ENCODE measurements around the gene ANKMY1. TPM values are rescaled to one million over a fixed set of nuclear protein-coding genes. Genes with fewer than 3 reads are reported as not detected.

The ANKMY1 gene
- total and polyA plus RNA-seq, 2 of the 8 experiments (the other 6 are each of a cell fraction or from before 2014, with no cell fraction given) = 4.5 to 4.8 TPM

DNA sequence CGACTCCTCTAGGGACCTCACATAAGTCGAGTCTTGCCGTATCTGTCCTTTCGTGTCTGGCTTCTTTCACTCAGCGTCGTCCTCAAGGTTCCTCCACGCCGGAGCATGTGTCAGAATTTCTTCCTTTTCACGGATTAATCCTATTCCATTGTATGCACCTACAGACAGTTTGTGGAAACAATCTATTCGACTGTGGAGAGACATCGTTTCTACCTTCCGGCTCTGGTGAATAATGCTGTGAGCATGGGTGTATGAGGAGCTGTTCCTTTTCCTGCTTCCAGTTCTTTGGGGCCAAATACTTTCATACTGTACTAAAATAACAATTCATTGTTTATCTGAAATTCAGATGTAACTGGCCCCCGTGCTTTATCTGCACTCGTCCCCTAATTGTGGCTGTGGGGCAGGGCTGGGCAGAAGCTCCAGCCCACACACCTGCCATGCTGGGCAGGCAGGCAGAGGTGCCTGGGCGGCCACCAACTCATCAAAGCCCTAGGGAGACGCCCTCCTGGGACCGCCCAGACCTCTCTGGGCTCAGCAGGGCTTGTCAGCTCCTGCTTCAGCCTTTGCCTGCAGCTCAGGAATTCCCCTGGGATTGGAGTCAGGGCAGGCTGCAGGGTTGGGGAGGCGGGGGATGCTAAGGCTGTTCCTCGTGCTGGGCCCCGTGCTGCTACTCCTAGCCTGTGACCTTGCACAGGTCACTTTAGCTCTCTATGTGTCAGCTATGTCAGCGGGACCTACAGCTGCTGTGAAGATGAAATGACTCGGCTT is 107.8 kb downstream of the ANKMY1 start (continued):
- TF ChIP-seq ZNF274 (IDR thresholded peaks at IDR 0.05; ENCODE audit: borderline replicate concordance, extremely low read depth, low read length) (no peak), SP2 (IDR thresholded peaks at IDR 0.05; ENCODE audit: low read length) (no peak), GABPA (IDR thresholded peaks at IDR 0.05; ENCODE audit: borderline replicate concordance, insufficient read depth, low read length) (no peak), BACH1 (IDR thresholded peaks at IDR 0.05; ENCODE audit: low read length) (no peak), TCF12 (IDR thresholded peaks at IDR 0.05; ENCODE audit: low read depth, low read length) (no peak)
